Measurements from ENCODE around the gene CALCB.

DNA sequence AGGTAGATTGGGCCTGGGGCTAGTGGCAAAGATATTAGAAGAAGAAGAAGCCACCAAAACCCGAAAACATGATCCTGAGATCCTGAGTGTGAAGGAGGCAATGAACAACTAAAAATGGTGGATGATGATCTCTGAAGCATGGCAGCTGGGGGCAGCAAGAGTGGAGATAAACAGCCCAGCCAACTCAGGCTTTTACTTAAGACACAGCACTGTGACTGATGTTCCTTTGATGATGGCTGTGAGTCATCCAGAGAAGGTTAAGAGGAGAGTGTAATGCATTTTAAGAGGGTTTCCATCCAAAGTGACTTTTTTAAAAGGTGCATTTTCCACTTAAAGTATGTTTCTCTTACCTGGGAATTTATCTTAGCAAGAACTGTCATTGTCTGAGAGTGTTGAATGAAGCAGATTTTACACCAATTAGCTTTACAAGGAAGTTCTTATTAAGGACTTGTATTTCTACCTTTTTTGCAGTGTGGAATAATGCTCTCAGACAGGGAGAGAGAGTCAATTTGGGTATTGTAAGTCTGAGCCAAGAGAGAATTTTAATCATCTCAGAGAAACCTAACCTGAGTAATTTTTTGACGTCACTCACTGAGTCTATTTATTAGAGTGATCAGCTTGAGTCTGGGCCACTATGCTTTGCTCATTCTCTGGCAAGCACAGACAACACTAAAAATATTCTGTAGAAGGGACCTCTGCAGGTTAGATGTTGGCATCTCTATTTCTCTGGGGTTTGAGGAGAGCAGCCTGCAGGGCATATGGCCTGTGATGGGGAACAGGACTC is 14.1 kb upstream of the CALCB start:
- TF ChIP-seq, protein P1, sequence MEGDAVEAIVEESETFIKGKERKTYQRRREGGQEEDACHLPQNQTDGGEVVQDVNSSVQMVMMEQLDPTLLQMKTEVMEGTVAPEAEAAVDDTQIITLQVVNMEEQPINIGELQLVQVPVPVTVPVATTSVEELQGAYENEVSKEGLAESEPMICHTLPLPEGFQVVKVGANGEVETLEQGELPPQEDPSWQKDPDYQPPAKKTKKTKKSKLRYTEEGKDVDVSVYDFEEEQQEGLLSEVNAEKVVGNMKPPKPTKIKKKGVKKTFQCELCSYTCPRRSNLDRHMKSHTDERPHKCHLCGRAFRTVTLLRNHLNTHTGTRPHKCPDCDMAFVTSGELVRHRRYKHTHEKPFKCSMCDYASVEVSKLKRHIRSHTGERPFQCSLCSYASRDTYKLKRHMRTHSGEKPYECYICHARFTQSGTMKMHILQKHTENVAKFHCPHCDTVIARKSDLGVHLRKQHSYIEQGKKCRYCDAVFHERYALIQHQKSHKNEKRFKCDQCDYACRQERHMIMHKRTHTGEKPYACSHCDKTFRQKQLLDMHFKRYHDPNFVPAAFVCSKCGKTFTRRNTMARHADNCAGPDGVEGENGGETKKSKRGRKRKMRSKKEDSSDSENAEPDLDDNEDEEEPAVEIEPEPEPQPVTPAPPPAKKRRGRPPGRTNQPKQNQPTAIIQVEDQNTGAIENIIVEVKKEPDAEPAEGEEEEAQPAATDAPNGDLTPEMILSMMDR (conservative IDR thresholded peaks at IDR 0.05 in 1 of 2, IDR thresholded peaks at IDR 0.05 in 1 of 2; ENCODE audit: extremely low read depth in 1 of 2, insufficient read depth in 1 of 2, low read depth in 1 of 2, low read length in 2 of 2): no peak
- no peak for TF ChIP-seq EZH2 (IDR thresholded peaks at IDR 0.05; ENCODE audit: borderline replicate concordance, low read length)

Measured in mammary epithelial cell (primary cell).